ENCODE results near the gene EBF4. TPM values are rescaled to one million over a fixed set of nuclear protein-coding genes. Genes with fewer than 3 reads are reported as not detected.

The EBF4 gene
- total RNA-seq, 4 donors from 2014 or later, result 0.36 to 1.5 (median 1.1) TPM; not detected in 1

DNA sequence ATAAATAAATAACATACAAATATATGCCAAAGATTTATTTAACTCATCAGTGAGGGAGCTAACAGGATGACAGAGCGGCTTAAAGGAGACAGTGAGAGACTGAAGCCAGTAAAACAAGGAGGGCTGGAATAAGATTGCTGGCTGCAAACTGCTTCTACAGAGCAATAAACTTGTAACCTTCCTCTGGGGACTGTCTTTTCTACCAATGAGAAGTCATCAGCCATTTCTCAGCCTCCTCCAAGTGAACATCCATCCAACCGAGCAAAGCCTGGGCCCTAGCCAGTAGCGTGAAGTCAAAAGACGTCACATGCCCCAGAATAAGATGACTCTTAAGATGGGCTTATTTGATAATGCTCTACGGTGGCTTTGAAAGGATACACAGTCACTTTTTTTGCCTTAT lies 65.4 kb downstream of the EBF4 start:
- no peak for ATAC-seq
- intact Hi-C loops (cut with DNase I; ENCODE audit: low total_unique reads), result no loop called here

DNA sequence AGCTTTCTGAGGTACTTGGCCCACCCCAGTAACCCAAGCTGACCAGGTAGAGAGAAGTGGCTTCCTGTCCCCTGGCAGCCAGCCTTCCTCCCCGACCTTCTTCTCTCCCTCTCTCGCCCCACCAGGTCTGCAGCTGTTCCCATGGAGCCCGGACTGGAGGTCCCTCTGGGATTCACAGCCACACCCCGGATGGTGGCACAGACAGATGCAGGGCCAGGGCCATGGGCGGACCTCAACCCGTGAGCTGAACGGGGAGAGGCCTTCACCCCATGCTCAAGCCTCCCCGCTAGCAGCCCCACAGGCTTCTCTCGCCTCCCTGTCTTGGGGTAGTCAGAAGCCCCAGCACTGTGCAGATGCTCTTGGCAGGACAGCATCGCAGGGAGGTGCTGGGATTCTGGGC lies 66.6 kb downstream of the EBF4 start:
- Histone ChIP-seq H3K27ac (no peak overlapping the region), H3K9me3 (no peaks in the 10 kb centered on the region), H3K36me3 (no peaks in the 10 kb centered on the region), H3K27me3 (peaks cover 30 to 43% (median 34%) of the 10 kb centered on the region in 3 donors), H3K4me3 (no peak overlapping the region), H3K4me1 (no peaks in the 10 kb centered on the region)
- DNase-seq (no peak), ATAC-seq (no peak)
- TF ChIP-seq POLR2A (IDR thresholded peaks at IDR 0.05), result no peak
- TF ChIP-seq, protein P1, sequence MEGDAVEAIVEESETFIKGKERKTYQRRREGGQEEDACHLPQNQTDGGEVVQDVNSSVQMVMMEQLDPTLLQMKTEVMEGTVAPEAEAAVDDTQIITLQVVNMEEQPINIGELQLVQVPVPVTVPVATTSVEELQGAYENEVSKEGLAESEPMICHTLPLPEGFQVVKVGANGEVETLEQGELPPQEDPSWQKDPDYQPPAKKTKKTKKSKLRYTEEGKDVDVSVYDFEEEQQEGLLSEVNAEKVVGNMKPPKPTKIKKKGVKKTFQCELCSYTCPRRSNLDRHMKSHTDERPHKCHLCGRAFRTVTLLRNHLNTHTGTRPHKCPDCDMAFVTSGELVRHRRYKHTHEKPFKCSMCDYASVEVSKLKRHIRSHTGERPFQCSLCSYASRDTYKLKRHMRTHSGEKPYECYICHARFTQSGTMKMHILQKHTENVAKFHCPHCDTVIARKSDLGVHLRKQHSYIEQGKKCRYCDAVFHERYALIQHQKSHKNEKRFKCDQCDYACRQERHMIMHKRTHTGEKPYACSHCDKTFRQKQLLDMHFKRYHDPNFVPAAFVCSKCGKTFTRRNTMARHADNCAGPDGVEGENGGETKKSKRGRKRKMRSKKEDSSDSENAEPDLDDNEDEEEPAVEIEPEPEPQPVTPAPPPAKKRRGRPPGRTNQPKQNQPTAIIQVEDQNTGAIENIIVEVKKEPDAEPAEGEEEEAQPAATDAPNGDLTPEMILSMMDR (IDR thresholded peaks at IDR 0.05 in 4 of 5, conservative IDR thresholded peaks at IDR 0.05 in 1 of 5), result no peak
- intact Hi-C loops (cut with DNase I; ENCODE audit: low total_unique reads), result no loop called here
- in situ Hi-C loops (cut with MboI; ENCODE audit: low sequenced_read_pairs in 4 of 4), result no loop called here

More for the DNA sequence above, 65.4 kb downstream of the EBF4 start:
- TF ChIP-seq POLR2A (IDR thresholded peaks at IDR 0.05), result no peak
- TF ChIP-seq, protein P1 (IDR thresholded peaks at IDR 0.05 in 4 of 5, conservative IDR thresholded peaks at IDR 0.05 in 1 of 5), result no peak
- no peak overlapping the region for H3K4me3 ChIP-seq
- in situ Hi-C loops (cut with MboI; ENCODE audit: low sequenced_read_pairs in 4 of 4), result no loop called here
- no peak for DNase-seq
- H3K36me3 ChIP-seq, result no peaks in the 10 kb centered on the region
- no peaks in the 10 kb centered on the region for H3K9me3 ChIP-seq
- peaks cover 2 to 6% of the 10 kb centered on the region in 2 donors for H3K4me1 ChIP-seq
- H3K27ac ChIP-seq, result no peak overlapping the region
- H3K27me3 ChIP-seq, result peaks cover 39 to 47% (median 45%) of the 10 kb centered on the region in 3 donors

DNA sequence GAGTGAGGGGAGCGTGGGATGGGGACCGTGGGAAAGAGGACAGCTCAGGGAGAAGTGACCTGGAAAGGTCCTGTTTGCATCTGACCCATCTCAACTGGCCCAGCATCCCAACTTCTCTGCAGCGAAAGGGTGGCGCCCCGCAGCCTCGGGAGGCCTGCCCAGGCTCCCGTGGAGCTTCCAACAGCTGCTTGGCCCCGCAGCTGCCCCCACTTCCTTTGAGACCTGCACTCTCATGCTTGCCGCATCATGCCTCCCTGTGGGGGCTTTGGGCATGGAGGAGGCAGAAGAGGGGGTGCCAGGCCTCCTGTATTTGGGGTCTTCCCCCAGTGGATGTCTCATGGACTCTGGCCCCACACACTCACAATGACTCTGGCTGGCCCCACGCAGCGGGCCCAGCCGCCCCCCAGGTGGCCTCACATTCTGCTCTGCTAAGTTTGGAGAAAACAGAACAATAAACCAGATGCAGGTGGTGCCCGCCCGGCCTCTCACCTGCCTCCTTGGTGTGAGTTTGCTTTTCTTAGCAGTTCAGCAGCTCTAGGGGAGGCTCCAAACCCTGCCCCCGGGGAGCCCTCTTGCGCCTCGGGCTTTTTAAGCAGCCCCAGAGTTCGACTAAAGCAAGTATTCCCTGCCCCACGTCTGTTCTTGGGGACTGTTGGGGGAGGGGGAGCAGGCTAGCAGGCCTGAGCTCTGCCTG lies 67.2 kb downstream of the EBF4 start:
- intact Hi-C loops (cut with DNase I; ENCODE audit: low total_unique reads), result no loop called here
- ATAC-seq, result no peak

DNA sequence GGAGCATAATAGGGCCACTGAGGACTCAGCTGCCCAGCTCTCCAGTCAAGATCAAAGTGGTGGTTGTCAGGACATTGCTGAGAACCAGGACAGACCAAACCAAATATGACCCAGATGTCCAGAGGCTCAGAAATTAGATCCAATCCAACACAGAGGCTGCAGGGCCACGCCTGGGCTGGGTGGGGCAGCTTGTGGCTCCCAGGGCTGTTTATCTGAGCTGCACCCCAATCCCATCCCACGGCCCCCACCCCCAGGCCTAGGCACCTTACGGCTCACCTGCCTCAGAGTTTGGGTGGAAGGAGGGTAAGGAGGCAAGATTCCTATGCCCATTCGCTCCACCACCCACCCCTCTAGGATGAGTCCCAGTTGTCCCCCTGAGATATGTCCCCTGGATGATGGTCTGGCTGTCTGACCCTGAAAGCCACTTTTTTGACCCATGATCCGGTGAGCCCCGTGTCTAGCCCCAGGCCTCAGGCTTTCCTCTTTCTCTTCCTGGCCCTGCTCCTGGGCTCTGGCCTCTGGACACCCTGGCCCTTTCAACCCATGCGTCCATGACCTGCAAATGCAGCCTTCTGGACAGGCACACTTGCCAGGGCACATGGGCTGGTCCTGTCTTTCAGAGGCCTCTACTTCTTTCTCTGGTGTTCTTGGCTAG lies 67.8 kb downstream of the EBF4 start:
- Histone ChIP-seq H3K36me3 (no peaks in the 10 kb centered on the region), H3K27ac (no peak overlapping the region), H3K9me3 (no peaks in the 10 kb centered on the region), H3K4me3 (no peak overlapping the region), H3K4me1 (no peaks in the 10 kb centered on the region), H3K27me3 (peaks cover 19 to 30% (median 21%) of the 10 kb centered on the region in 3 donors)
- DNase-seq (no peak), ATAC-seq (no peak)
- intact Hi-C loops (cut with DNase I; ENCODE audit: low total_unique reads), result no loop called here
- no peak for TF ChIP-seq POLR2A (IDR thresholded peaks at IDR 0.05)
- TF ChIP-seq, protein P1 (IDR thresholded peaks at IDR 0.05 in 4 of 5, conservative IDR thresholded peaks at IDR 0.05 in 1 of 5), result no peak
- in situ Hi-C loops (cut with MboI; ENCODE audit: low sequenced_read_pairs in 4 of 4), result no loop called here

More for the DNA sequence above, 67.2 kb downstream of the EBF4 start:
- Histone ChIP-seq H3K27me3 (peaks cover 24 to 37% (median 27%) of the 10 kb centered on the region in 3 donors), H3K9me3 (no peaks in the 10 kb centered on the region), H3K4me1 (no peaks in the 10 kb centered on the region), H3K27ac (no peak overlapping the region), H3K36me3 (no peaks in the 10 kb centered on the region), H3K4me3 (no peak overlapping the region)
- no peak for TF ChIP-seq POLR2A (IDR thresholded peaks at IDR 0.05)
- TF ChIP-seq, protein P1 (IDR thresholded peaks at IDR 0.05 in 4 of 5, conservative IDR thresholded peaks at IDR 0.05 in 1 of 5), result no peak
- in situ Hi-C loops (cut with MboI; ENCODE audit: low sequenced_read_pairs in 4 of 4), result no loop called here
- no peak for DNase-seq
